GM12891 (cell line): ENCODE measurements around the gene TGIF2.
A peak's percentile ranks its signal among the peaks of the same experiment; 100 is the strongest.

Experiments used
- PAX5 ChIP-seq: IDR thresholded peaks from 2 replicates; pipeline ENCODE4 v1.6.1; 2011; ENCODE audit warnings: low read length, moderate library complexity, mild to moderate bottlenecking; ENCODE audit not compliant: insufficient read depth, severe bottlenecking
- POLR2A ChIP-seq: IDR thresholded peaks from 2 replicates; pipeline ENCODE4 v1.6.1; 2011; ENCODE audit warnings: low read depth, low read length, control low read depth
- POLR2AphosphoS5 ChIP-seq: IDR thresholded peaks from 2 replicates; pipeline ENCODE4 v1.6.1; 2011; ENCODE audit warnings: low read depth, low read length, control low read depth
- POU2F2 ChIP-seq: IDR thresholded peaks from 2 replicates; pipeline ENCODE4 v1.6.1; 2011; ENCODE audit warnings: low read depth, mild to moderate bottlenecking, control low read depth, low read length, moderate library complexity
- SPI1 ChIP-seq: IDR thresholded peaks from 2 replicates; pipeline ENCODE4 v1.6.1; 2011; ENCODE audit warnings: low read depth, low read length, control low read depth
- TAF1 ChIP-seq: IDR thresholded peaks from 2 replicates; pipeline ENCODE4 v1.6.1; 2011; ENCODE audit warnings: low read depth, low read length, control low read depth

DNA sequence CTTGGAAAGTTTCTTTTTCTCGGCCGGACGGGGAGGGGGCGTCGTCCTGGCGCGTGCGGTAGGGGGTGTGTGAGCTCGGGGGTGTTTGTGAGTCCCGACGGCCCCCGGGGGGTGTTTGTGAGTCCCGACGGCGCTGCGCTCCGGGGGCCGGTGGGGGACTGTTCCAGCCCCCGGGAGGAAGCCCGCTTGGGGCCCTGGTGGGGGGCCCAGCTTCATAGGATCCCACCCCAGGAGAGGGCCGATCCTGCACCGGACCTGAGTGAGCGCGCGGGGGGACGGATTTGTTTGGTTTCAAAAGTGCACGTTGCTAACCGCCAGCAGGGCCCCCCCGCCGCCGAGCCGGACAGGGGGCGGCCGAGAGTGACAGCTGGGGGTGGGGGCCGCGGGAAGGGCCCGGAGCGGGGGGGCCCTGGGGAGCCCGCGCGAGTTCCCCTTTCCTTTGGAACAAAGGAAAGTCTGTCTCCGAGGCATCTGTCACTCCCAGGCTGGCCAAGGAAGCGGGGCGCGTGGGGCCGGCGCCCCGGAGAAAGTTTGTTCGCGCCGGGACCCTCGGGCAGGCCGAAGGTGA, 485 bp downstream of the TGIF2 start:
- TF ChIP-seq POLR2AphosphoS5 (peak; percentile 28; the same call in 1 of the 2 replicates), PAX5 (no peak), POLR2A (no peak), TAF1 (no peak), SPI1 (peak; percentile 43; the same call in 1 of the 2 replicates), POU2F2 (no peak)
